GM18909 (cell line): ENCODE results near the gene G6PC1.
"Not testable (repeated sequence)": the region's sequence is repeated elsewhere in the genome, so short reads cannot be mapped to it uniquely, and the experiment has no call there.

Experiments used
- ATAC-seq: cut with Tn5 transposase; IDR thresholded peaks from one replicate; pipeline ENCODE4 v1.9.1; 2021; ENCODE audit warnings: mild to moderate bottlenecking; ENCODE audit not compliant: unreplicated experiment, poor library complexity

G6PC1 gene

GRCh38 chr17:42900460-42901331 is at the start of gene G6PC1:
TSS of gene G6PC1 (plus strand) at chr17:42900799. CDS start at chr17:42900877, 78 bp downstream.
- no peak for ATAC-seq

GRCh38 chr17:42850954-42851353 is 49.6 kb upstream of the G6PC1 start, which contains the start of gene AOC3:
TSS of gene AOC3 (plus strand) at chr17:42851199. CDS start at chr17:42851344, 145 bp downstream.
- ATAC-seq = no peak

- ATAC-seq = not testable (repeated sequence)
These were observed 49.0 kb upstream of the G6PC1 start for GRCh38 chr17:42851371-42852240.

- no peak for ATAC-seq
These were observed 48.2 kb upstream of the G6PC1 start for GRCh38 chr17:42852351-42852750.

GRCh38 chr17:42853004-42853403 is 47.6 kb upstream of the G6PC1 start:
- ATAC-seq = no peak

- ATAC-seq = no peak
These were observed 47.0 kb upstream of the G6PC1 start for GRCh38 chr17:42853597-42853967.

GRCh38 chr17:42853968-42854790 is 46.4 kb upstream of the G6PC1 start:
- ATAC-seq = no peak

- ATAC-seq = no peak
These were observed 45.5 kb upstream of the G6PC1 start for GRCh38 chr17:42855048-42855596.

- ATAC-seq = not testable (repeated sequence)
These were observed 44.5 kb upstream of the G6PC1 start for GRCh38 chr17:42856093-42856492.

GRCh38 chr17:42856516-42856915 is 44.1 kb upstream of the G6PC1 start:
- not testable (repeated sequence) for ATAC-seq

- ATAC-seq = no peak
These were observed 43.2 kb upstream of the G6PC1 start for GRCh38 chr17:42857389-42857788.

- no peak for ATAC-seq
These were observed 34.9 kb upstream of the G6PC1 start for GRCh38 chr17:42865638-42866094.

GRCh38 chr17:42866216-42866615 is 34.4 kb upstream of the G6PC1 start:
- no peak for ATAC-seq

- ATAC-seq = no peak
These were observed 33.7 kb upstream of the G6PC1 start for GRCh38 chr17:42866631-42867575.

GRCh38 chr17:42867694-42868261 is 32.8 kb upstream of the G6PC1 start:
- not testable (repeated sequence) for ATAC-seq

GRCh38 chr17:42868338-42868737 is 32.3 kb upstream of the G6PC1 start:
- ATAC-seq = no peak

- ATAC-seq = no peak
These were observed 29.0 kb upstream of the G6PC1 start for GRCh38 chr17:42871647-42872046.

- no peak for ATAC-seq
These were observed 28.2 kb upstream of the G6PC1 start for GRCh38 chr17:42872251-42872965.
